ENCODE data around the gene RASL12.

DNA sequence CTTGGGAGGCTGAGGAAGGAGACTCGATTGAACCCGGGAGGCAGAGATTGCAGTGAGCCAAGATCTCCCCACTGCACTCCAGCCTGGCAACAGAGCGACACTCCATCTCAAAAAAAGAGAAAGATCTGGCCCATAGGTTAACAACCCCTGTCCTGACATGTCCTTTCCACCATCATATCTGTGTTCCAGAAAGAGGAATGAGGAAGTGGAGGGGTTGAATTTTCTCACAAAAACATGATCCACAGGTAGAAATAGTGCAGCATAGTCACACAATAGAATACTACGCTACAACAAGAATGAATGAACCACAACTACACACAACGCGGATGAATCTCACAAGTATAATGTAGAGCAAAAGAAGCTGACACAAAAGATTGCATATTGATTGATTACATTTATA is 27.3 kb downstream of the RASL12 start:
- TF ChIP-seq, protein P1, sequence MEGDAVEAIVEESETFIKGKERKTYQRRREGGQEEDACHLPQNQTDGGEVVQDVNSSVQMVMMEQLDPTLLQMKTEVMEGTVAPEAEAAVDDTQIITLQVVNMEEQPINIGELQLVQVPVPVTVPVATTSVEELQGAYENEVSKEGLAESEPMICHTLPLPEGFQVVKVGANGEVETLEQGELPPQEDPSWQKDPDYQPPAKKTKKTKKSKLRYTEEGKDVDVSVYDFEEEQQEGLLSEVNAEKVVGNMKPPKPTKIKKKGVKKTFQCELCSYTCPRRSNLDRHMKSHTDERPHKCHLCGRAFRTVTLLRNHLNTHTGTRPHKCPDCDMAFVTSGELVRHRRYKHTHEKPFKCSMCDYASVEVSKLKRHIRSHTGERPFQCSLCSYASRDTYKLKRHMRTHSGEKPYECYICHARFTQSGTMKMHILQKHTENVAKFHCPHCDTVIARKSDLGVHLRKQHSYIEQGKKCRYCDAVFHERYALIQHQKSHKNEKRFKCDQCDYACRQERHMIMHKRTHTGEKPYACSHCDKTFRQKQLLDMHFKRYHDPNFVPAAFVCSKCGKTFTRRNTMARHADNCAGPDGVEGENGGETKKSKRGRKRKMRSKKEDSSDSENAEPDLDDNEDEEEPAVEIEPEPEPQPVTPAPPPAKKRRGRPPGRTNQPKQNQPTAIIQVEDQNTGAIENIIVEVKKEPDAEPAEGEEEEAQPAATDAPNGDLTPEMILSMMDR (IDR thresholded peaks at IDR 0.05; ENCODE audit: poor library complexity), result no peak
- no peak for TF ChIP-seq EZH2 (IDR thresholded peaks at IDR 0.05; ENCODE audit: borderline replicate concordance)
